Measurements from ENCODE around the gene STX12. TPM values are rescaled to one million over a fixed set of nuclear protein-coding genes. Genes with fewer than 3 reads are reported as not detected.

The STX12 gene
- total RNA-seq, 1 experiment from 2014 or later = 19.6 TPM

DNA sequence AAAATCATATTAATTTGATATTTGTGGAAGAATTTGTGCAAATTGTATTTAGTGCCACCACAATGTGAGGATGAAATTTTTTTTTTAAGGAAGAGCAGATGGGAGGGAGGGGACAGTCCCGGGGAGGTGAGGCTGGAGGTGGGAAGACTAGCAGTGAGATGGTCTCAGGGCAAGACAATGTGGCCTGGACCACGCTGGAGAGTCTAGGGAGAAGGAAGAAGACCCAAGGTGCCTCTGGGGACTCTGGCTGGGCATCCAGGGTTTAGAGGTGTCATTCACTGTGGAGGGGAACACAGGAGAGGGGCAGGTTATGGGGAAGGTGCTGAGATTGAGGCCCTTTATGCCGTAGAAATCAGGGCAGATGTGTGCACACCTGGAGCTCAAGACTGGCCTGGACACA lies 89.0 kb downstream of the STX12 start:
- no peak for DNase-seq
- H3K9me3 Mint-ChIP-seq (ENCODE audit: unreplicated experiment) = no peaks in the 10 kb centered on the region
- Histone ChIP-seq H3K4me1 (no peaks in the 10 kb centered on the region), H3K36me3 (ENCODE audit: control insufficient read depth, insufficient read depth, low read length) (no peaks in the 10 kb centered on the region), H3K27me3 (replicated peaks; ENCODE audit: control insufficient read depth, insufficient read depth, low read length) (no peaks in the 10 kb centered on the region), H3K4me3 (ENCODE audit: low read depth, low read length) (no peak overlapping the region), H3K9me3 (no peaks in the 10 kb centered on the region)
- no TSS peak for BruUV-seq (replicated peaks)
- no peak overlapping the region for H3K27ac Mint-ChIP-seq (ENCODE audit: unreplicated experiment)
- intact Hi-C loops (cut with micrococcal nuclease; ENCODE audit: unreplicated experiment) = no loop called here
- H3K4me3 Mint-ChIP-seq (ENCODE audit: unreplicated experiment) = no peak overlapping the region
- H3K27me3 Mint-ChIP-seq (ENCODE audit: insufficient read depth, unreplicated experiment) = no peaks in the 10 kb centered on the region
- ChIA-PET POLR2A (no interaction called here), CTCF (no interaction called here)
- H3K36me3 Mint-ChIP-seq (ENCODE audit: insufficient read depth, unreplicated experiment) = no peaks in the 10 kb centered on the region
- TF ChIP-seq, protein P1, sequence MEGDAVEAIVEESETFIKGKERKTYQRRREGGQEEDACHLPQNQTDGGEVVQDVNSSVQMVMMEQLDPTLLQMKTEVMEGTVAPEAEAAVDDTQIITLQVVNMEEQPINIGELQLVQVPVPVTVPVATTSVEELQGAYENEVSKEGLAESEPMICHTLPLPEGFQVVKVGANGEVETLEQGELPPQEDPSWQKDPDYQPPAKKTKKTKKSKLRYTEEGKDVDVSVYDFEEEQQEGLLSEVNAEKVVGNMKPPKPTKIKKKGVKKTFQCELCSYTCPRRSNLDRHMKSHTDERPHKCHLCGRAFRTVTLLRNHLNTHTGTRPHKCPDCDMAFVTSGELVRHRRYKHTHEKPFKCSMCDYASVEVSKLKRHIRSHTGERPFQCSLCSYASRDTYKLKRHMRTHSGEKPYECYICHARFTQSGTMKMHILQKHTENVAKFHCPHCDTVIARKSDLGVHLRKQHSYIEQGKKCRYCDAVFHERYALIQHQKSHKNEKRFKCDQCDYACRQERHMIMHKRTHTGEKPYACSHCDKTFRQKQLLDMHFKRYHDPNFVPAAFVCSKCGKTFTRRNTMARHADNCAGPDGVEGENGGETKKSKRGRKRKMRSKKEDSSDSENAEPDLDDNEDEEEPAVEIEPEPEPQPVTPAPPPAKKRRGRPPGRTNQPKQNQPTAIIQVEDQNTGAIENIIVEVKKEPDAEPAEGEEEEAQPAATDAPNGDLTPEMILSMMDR (IDR thresholded peaks at IDR 0.05; ENCODE audit: insufficient read depth in 1 of 2, low read depth in 1 of 2, low read length in 1 of 2, severe bottlenecking in 1 of 2, unreplicated experiment in 1 of 2) = no peak
- peaks cover 3% of the 10 kb centered on the region for H3K4me1 Mint-ChIP-seq (ENCODE audit: low read depth, unreplicated experiment)

DNA sequence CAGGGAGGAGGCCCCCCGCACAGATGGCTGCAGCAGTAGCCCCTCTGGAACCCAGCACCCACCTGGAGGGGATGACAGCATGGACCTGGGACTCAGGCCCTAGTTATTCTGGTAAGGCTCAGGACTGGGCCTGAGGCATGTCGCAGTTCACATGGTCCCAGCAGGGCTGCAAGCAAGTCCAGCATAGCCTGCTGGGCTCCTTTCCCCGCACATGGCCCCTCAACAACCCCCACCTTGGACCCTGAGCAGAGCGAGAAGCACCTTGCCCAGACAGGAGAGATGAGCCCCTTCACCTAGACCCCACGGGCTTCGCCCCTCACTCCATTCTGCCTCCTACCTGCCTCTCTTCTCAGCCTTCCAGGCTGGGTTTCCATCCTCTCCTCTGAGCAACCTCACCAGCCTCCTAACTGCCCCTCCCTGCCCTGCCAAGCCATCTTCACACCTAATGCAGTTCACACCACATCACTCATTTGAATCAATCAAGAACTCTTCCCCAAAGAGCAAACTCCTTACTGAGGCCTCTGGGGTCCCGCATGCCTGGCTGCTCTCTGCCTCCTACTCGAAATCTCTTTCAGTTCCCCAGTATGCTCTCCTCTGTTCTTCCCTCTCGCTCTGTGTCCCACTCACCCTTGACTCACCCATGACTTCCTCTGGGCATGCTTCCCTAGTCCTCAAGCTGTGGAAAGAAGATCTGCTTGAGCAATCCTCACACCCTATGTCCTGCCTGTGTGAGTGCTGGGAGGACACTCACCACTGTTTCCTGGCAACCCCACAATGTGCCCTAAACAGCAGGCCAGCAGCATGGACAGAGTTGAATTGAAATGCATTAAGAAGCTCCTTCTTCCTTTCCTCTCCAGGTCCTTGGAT lies 89.9 kb downstream of the STX12 start:
- POLR2A ChIA-PET = no interaction called here
- Mint-ChIP-seq H3K9me3 (ENCODE audit: unreplicated experiment) (no peaks in the 10 kb centered on the region), H3K4me3 (ENCODE audit: unreplicated experiment) (no peak overlapping the region), H3K36me3 (ENCODE audit: insufficient read depth, unreplicated experiment) (no peaks in the 10 kb centered on the region), H3K27ac (ENCODE audit: unreplicated experiment) (no peak overlapping the region), H3K4me1 (ENCODE audit: low read depth, unreplicated experiment) (peaks cover 6% of the 10 kb centered on the region), H3K27me3 (ENCODE audit: insufficient read depth, unreplicated experiment) (no peaks in the 10 kb centered on the region)
- DNase-seq = no peak
- BruUV-seq (replicated peaks) = no TSS peak
- Histone ChIP-seq H3K4me1 (no peaks in the 10 kb centered on the region), H3K9me3 (no peaks in the 10 kb centered on the region), H3K27me3 (replicated peaks; ENCODE audit: control insufficient read depth, insufficient read depth, low read length) (no peaks in the 10 kb centered on the region), H3K4me3 (ENCODE audit: low read depth, low read length) (no peak overlapping the region), H3K36me3 (ENCODE audit: control insufficient read depth, insufficient read depth, low read length) (no peaks in the 10 kb centered on the region)
- CTCF ChIA-PET = no interaction called here
- intact Hi-C loops (cut with micrococcal nuclease; ENCODE audit: unreplicated experiment) = no loop called here
- TF ChIP-seq, protein P1 (IDR thresholded peaks at IDR 0.05; ENCODE audit: insufficient read depth in 1 of 2, low read depth in 1 of 2, low read length in 1 of 2, severe bottlenecking in 1 of 2, unreplicated experiment in 1 of 2) = no peak

DNA sequence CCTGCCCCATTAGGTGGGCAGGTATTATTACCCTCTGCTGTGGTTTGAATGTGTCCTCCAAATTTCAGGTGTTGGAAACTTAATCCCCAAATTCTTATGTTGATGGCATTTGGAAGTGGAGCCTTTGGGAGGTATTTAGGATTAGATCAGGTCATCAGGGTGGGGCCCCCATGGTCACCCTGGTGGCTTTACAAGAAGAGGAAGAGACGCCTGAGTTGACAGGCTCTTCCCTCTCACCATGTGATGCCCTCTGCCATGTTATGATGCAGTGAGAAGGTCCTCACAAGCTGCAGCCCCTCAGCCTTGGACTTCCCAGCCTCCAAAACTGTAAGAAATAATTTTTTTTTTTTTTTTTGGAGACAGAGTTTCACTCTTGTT lies 90.5 kb downstream of the STX12 start:
- no TSS peak for BruUV-seq (replicated peaks)
- no peaks in the 10 kb centered on the region for H3K36me3 Mint-ChIP-seq (ENCODE audit: insufficient read depth, unreplicated experiment)

More for the DNA sequence above, 90.5 kb downstream of the STX12 start:
- H3K4me1 Mint-ChIP-seq (ENCODE audit: low read depth, unreplicated experiment) = peaks cover 6% of the 10 kb centered on the region
- CTCF ChIA-PET = no interaction called here
- Histone ChIP-seq H3K9me3 (no peaks in the 10 kb centered on the region), H3K4me1 (no peaks in the 10 kb centered on the region), H3K4me3 (ENCODE audit: low read depth, low read length) (no peak overlapping the region), H3K27me3 (replicated peaks; ENCODE audit: control insufficient read depth, insufficient read depth, low read length) (no peaks in the 10 kb centered on the region), H3K36me3 (ENCODE audit: control insufficient read depth, insufficient read depth, low read length) (no peaks in the 10 kb centered on the region)
- TF ChIP-seq, protein P1 (IDR thresholded peaks at IDR 0.05; ENCODE audit: insufficient read depth in 1 of 2, low read depth in 1 of 2, low read length in 1 of 2, severe bottlenecking in 1 of 2, unreplicated experiment in 1 of 2) = no peak
- DNase-seq = no peak
- intact Hi-C loops (cut with micrococcal nuclease; ENCODE audit: unreplicated experiment) = no loop called here
- no peaks in the 10 kb centered on the region for H3K27me3 Mint-ChIP-seq (ENCODE audit: insufficient read depth, unreplicated experiment)
- no peaks in the 10 kb centered on the region for H3K9me3 Mint-ChIP-seq (ENCODE audit: unreplicated experiment)
- no peak overlapping the region for H3K4me3 Mint-ChIP-seq (ENCODE audit: unreplicated experiment)
- no peak overlapping the region for H3K27ac Mint-ChIP-seq (ENCODE audit: unreplicated experiment)
- POLR2A ChIA-PET = no interaction called here

Data from Caco-2 (cell line).